Thyroid gland (tissue), 4 donors: Measurements from ENCODE around the gene RWDD1.

ENCODE experiments used
- CTCF ChIP-seq, 6 experiments: fragments of 200-600 bp in 3 of 6; fragments of 450-650 bp in 3 of 6; sonication (generic) in 3 of 6; IDR thresholded peaks; one replicate each; pipeline ENCODE4 v1.5.1; 2016 to 2019; ENCODE audit warnings: antibody characterized with exemption in 6 of 6, mild to moderate bottlenecking in 2 of 6, inconsistent platforms in 1 of 6, moderate library complexity in 1 of 6
- POLR2A ChIP-seq, 2 donors: fragments of 450-650 bp; IDR thresholded peaks; one replicate each; pipeline ENCODE4 v1.6.1; 2017; ENCODE audit warnings: antibody characterized with exemption in 2 of 2, mild to moderate bottlenecking in 2 of 2, moderate library complexity in 1 of 2

- no peak for TF ChIP-seq CTCF (IDR thresholded peaks at IDR 0.05)
- TF ChIP-seq POLR2A (IDR thresholded peaks at IDR 0.05) = no peak
Measured at GRCh38 chr6:116564921-116565872, 6.1 kb upstream of the RWDD1 start.
